GM19455 (cell line): Measurements from ENCODE around the gene DSC3.

Source experiments
- ATAC-seq: cut with Tn5 transposase; IDR thresholded peaks from one replicate; pipeline ENCODE4 v1.9.1; 2021; ENCODE audit not compliant: unreplicated experiment

Gene DSC3

GRCh38 chr18:30971338-30971956, 71.1 kb downstream of the DSC3 start:
- ATAC-seq: peak; percentile 54

GRCh38 chr18:30970196-30970816, 72.2 kb downstream of the DSC3 start:
- ATAC-seq: no peak

- no peak for ATAC-seq
These were observed 72.8 kb downstream of the DSC3 start for GRCh38 chr18:30969670-30970170.

- no peak for ATAC-seq
These were observed 74.8 kb downstream of the DSC3 start for GRCh38 chr18:30967701-30968100.

GRCh38 chr18:30965237-30965636, 77.3 kb downstream of the DSC3 start:
- no peak for ATAC-seq

- no peak for ATAC-seq
These were observed 81.9 kb downstream of the DSC3 start for GRCh38 chr18:30960661-30961060.

GRCh38 chr18:30957066-30957465, 85.5 kb downstream of the DSC3 start:
- no peak for ATAC-seq

- ATAC-seq: no peak
These were observed 88.3 kb downstream of the DSC3 start for GRCh38 chr18:30954262-30954661.

- ATAC-seq: no peak
These were observed 96.8 kb downstream of the DSC3 start for GRCh38 chr18:30945761-30946160.

GRCh38 chr18:30944773-30945417, 97.6 kb downstream of the DSC3 start:
- ATAC-seq: no peak

- ATAC-seq: no peak
These were observed 101.5 kb downstream of the DSC3 start for GRCh38 chr18:30940952-30941539.
